ENCODE measurements around the gene OTOG. TPM values are rescaled to one million over a fixed set of nuclear protein-coding genes. Genes with fewer than 3 reads are reported as not detected.

OTOG gene
- not detected in 2 replicates for total RNA-seq (2014; rRNA removed; shearing (Covaris generic))

GRCh38 chr11:17547051-17547577, at the start of gene OTOG:
OTOG (plus strand) TSS chr11:17547259; CDS start chr11:17547373, 114 bp downstream.

GRCh38 chr11:17544181-17544622, 2.9 kb upstream of the OTOG start, which contains the start of gene USH1C:
USH1C (minus strand) TSS chr11:17544416; CDS start chr11:17544307, 109 bp downstream.

Other genes starting within 250 kb of the OTOG start
- 7.9 and 8.1 TPM in 2 replicates for gene NCR3LG1, start 195.5 kb upstream of the OTOG start, total RNA-seq (2014; rRNA removed; shearing (Covaris generic))
- 0.11 TPM in 1 of 2 replicates, not detected in the other for gene KCNJ11, start 158.6 kb upstream of the OTOG start, total RNA-seq (2014; rRNA removed; shearing (Covaris generic))
- not detected in 2 replicates for gene ABCC8, start 70.4 kb upstream of the OTOG start, total RNA-seq (2014; rRNA removed; shearing (Covaris generic))
- gene USH1C, start 2.8 kb upstream of the OTOG start, total RNA-seq (2014; rRNA removed; shearing (Covaris generic)) = not detected in 2 replicates
- not detected in 2 replicates for gene MYOD1, start 172.3 kb downstream of the OTOG start, total RNA-seq (2014; rRNA removed; shearing (Covaris generic))
- not detected in 2 replicates for gene KCNC1, start 187.5 kb downstream of the OTOG start, total RNA-seq (2014; rRNA removed; shearing (Covaris generic))

Measured in A375 (cell line).